ENCODE data around the gene JMJD8. TPM values are rescaled to one million over a fixed set of nuclear protein-coding genes. Genes with fewer than 3 reads are reported as not detected.

JMJD8 gene
- total and polyA plus RNA-seq, 10 of the 15 experiments (the other 5 are each of a cell fraction or from before 2014, with no cell fraction given), result 1.00 to 50.4 (median 30.7) TPM

DNA sequence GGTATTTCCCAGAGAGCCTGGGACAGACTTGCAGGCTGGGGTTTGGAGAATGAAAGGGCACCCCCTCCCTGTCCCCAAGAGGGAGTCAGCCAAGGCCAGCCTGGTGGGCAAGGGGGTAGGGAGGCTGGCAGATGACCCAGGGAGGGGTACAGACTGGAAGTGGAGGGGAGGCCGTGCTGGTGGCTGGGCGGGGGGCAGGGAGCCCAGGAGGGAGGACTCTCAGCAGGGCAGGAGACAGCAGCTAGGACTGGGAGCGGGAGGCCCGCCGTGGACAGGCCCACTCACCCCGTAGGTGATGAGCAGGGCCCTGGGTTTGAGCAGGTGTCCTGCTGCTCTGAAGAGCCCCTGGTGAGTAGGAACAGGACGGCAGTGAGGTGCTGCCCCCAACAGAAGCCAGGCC lies 49.1 kb downstream of the JMJD8 start:
- POLR2A ChIA-PET, result no interaction called here
- Histone ChIP-seq H3K4me1 (ENCODE audit: control insufficient read depth, insufficient read depth, low read length) (peaks cover 13% of the 10 kb centered on the region), H3K27me3 (replicated peaks in 1 of 2; ENCODE audit: control insufficient read depth in 2 of 2, insufficient read depth in 2 of 2, low read length in 1 of 2) (no peaks in the 10 kb centered on the region), H4K20me1 (ENCODE audit: control insufficient read depth, insufficient read depth) (no peaks in the 10 kb centered on the region), H3K4me2 (ENCODE audit: control insufficient read depth, insufficient read depth) (peak overlapping the region; percentile 91), H3K4me3 (peak overlapping the region; percentile 88; the same call in 1 of the 2 replicates), H3K9me3 (replicated peaks; ENCODE audit: control insufficient read depth, insufficient read depth, low read length) (no peaks in the 10 kb centered on the region), H3K27ac (ENCODE audit: control insufficient read depth, insufficient read depth) (no peak overlapping the region), H3K9ac (ENCODE audit: control insufficient read depth, insufficient read depth, low read length) (peak overlapping the region; percentile 85), H3K36me3 (ENCODE audit: control insufficient read depth in 2 of 2, insufficient read depth in 2 of 2, low read length in 1 of 2) (peaks cover 0 to 4% of the 10 kb centered on the region in 2 experiments; a peak in 3 of 4 replicates), H2AFZ (ENCODE audit: control insufficient read depth, low read depth, low read length) (no peak overlapping the region), H3K79me2 (ENCODE audit: control insufficient read depth, insufficient read depth, low read length) (peaks cover 14% of the 10 kb centered on the region)
- no TSS peak for BruUV-seq (replicated peaks)
- CTCF ChIA-PET, result no interaction called here
- DNase-seq (ENCODE audit: low read depth, low spot score) (no peak), FAIRE-seq (no peak), ATAC-seq (no peak)
- in situ Hi-C loops (cut with MboI), result no loop called here
- SMC1A ChIA-PET (ENCODE audit: uncharacterized antibody, unreplicated experiment), result no interaction called here
- WGBS (ENCODE audit: insufficient coverage, insufficient replicate concordance, low lambda C conversion rate, missing lambda C conversion rate), result 78% methylated on average over 5 of the region's 7 CpGs
- RAD21 ChIA-PET (ENCODE audit: unreplicated experiment), result no interaction called here
- intact Hi-C loops (cut with micrococcal nuclease; ENCODE audit: unreplicated experiment), result loop anchor here (5.0 kb wide), 2 partner anchors 47 to 108 kb away; partner anchors contain the start of genes CAPN15, JMJD8 and STUB1
- no peak for TF ChIP-seq IKZF2 (IDR thresholded peaks at IDR 0.05)
- TF ChIP-seq ZBTB4 (CRISPR knock-in tag; IDR thresholded peaks at IDR 0.05), result no peak
- TF ChIP-seq, protein P1, sequence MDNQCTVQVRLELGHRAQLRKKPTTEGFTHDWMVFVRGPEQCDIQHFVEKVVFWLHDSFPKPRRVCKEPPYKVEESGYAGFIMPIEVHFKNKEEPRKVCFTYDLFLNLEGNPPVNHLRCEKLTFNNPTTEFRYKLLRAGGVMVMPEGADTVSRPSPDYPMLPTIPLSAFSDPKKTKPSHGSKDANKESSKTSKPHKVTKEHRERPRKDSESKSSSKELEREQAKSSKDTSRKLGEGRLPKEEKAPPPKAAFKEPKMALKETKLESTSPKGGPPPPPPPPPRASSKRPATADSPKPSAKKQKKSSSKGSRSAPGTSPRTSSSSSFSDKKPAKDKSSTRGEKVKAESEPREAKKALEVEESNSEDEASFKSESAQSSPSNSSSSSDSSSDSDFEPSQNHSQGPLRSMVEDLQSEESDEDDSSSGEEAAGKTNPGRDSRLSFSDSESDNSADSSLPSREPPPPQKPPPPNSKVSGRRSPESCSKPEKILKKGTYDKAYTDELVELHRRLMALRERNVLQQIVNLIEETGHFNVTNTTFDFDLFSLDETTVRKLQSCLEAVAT (IDR thresholded peaks at IDR 0.05), result no peak
- TF ChIP-seq EED (IDR thresholded peaks at IDR 0.05; ENCODE audit: low read depth), result no peak
- TF ChIP-seq SUPT20H (IDR thresholded peaks at IDR 0.05; ENCODE audit: borderline replicate concordance, control insufficient read depth, low read depth, low read length), result no peak
- no peak for TF ChIP-seq MTA2 (IDR thresholded peaks at IDR 0.05; ENCODE audit: low read depth)
- TF ChIP-seq CTCF (IDR thresholded peaks at IDR 0.05 in 2 of 3, conservative IDR thresholded peaks at IDR 0.05 in 1 of 3; ENCODE audit: control insufficient read depth in 2 of 3, extremely low read depth in 1 of 3, insufficient read depth in 1 of 3, low read depth in 3 of 3, low read length in 3 of 3), result no peak
- TF ChIP-seq CREM (IDR thresholded peaks at IDR 0.05; ENCODE audit: low read depth), result no peak
- TF ChIP-seq TARDBP (IDR thresholded peaks at IDR 0.05; ENCODE audit: borderline replicate concordance), result no peak
- TF ChIP-seq, protein P2, sequence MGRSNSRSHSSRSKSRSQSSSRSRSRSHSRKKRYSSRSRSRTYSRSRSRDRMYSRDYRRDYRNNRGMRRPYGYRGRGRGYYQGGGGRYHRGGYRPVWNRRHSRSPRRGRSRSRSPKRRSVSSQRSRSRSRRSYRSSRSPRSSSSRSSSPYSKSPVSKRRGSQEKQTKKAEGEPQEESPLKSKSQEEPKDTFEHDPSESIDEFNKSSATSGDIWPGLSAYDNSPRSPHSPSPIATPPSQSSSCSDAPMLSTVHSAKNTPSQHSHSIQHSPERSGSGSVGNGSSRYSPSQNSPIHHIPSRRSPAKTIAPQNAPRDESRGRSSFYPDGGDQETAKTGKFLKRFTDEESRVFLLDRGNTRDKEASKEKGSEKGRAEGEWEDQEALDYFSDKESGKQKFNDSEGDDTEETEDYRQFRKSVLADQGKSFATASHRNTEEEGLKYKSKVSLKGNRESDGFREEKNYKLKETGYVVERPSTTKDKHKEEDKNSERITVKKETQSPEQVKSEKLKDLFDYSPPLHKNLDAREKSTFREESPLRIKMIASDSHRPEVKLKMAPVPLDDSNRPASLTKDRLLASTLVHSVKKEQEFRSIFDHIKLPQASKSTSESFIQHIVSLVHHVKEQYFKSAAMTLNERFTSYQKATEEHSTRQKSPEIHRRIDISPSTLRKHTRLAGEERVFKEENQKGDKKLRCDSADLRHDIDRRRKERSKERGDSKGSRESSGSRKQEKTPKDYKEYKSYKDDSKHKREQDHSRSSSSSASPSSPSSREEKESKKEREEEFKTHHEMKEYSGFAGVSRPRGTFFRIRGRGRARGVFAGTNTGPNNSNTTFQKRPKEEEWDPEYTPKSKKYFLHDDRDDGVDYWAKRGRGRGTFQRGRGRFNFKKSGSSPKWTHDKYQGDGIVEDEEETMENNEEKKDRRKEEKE (IDR thresholded peaks at IDR 0.05), result no peak
- no peak for TF ChIP-seq KDM1A (IDR thresholded peaks at IDR 0.05; ENCODE audit: borderline replicate concordance)
- no peak for TF ChIP-seq HCFC1 (IDR thresholded peaks at IDR 0.05; ENCODE audit: low read length)
- no peak for TF ChIP-seq HDAC6 (IDR thresholded peaks at IDR 0.05; ENCODE audit: unreplicated experiment)
